HepG2 (cell line): ENCODE measurements around the gene SHC1. TPM values are rescaled to one million over a fixed set of nuclear protein-coding genes. Genes with fewer than 3 reads are reported as not detected.

Source experiments
- ASH2L ChIP-seq: fragments of 300-600, 200-600 bp; sonication (generic); IDR thresholded peaks from 2 replicates; pipeline ENCODE4 v1.7.0; 2017; ENCODE audit warnings: low read depth, mild to moderate bottlenecking, moderate library complexity, mixed read lengths, low read length; ENCODE audit not compliant: insufficient read length
- DNMT1 ChIP-seq: sonication (generic); formaldehyde crosslinking; IDR thresholded peaks from 2 replicates; pipeline ENCODE4 v1.5.1; 2020; ENCODE audit warnings: mild to moderate bottlenecking, missing genetic modification reagents
- EEA1 ChIP-seq: sonication (generic); formaldehyde crosslinking; IDR thresholded peaks from 2 replicates; pipeline ENCODE4 v1.5.1; 2020; ENCODE audit warnings: mild to moderate bottlenecking, missing genetic modification reagents, borderline replicate concordance
- GTF2F1 ChIP-seq: fragments of 150-350 bp; IDR thresholded peaks from 2 replicates; pipeline ENCODE4 v1.6.1; 2014; ENCODE audit warnings: low read length
- HNRNPLL ChIP-seq: fragments of 200-400 bp; formaldehyde crosslinking; IDR thresholded peaks from 2 replicates; pipeline ENCODE4 v1.6.1; 2017; ENCODE audit warnings: mild to moderate bottlenecking, low read depth, low read length; ENCODE audit not compliant: poor library complexity, severe bottlenecking
- KAT7 ChIP-seq: IDR thresholded peaks from 2 replicates; pipeline ENCODE4 v1.6.1; 2018; ENCODE audit warnings: borderline replicate concordance, missing compliant biosample characterization
- MIER3 ChIP-seq: IDR thresholded peaks from 2 replicates; pipeline ENCODE4 v1.6.1; 2016; ENCODE audit warnings: missing compliant biosample characterization, borderline replicate concordance
- ONECUT2 ChIP-seq: sonication (generic); formaldehyde crosslinking; IDR thresholded peaks from 2 replicates; pipeline ENCODE4 v1.4.0; 2020; ENCODE audit warnings: missing genetic modification reagents
- PHF5A ChIP-seq: IDR thresholded peaks from one replicate; pipeline ENCODE4 v1.6.1; 2018; ENCODE audit warnings: low read depth, missing genetic modification reagents; ENCODE audit not compliant: unreplicated experiment
- POLR2A ChIP-seq, 2 experiments: IDR thresholded peaks; 2 replicates each; pipeline ENCODE4 v1.6.1; 2011; ENCODE audit warnings: low read depth in 2 of 2, low read length in 2 of 2, mild to moderate bottlenecking in 1 of 2, moderate library complexity in 1 of 2; ENCODE audit not compliant: insufficient read depth in 1 of 2
- PRPF4 ChIP-seq: fragments of 200-400 bp; formaldehyde crosslinking; IDR thresholded peaks from 2 replicates; pipeline ENCODE4 v1.6.1; 2016; ENCODE audit warnings: low read length, low read depth; ENCODE audit not compliant: poor library complexity, severe bottlenecking
- SALL2 ChIP-seq: sonication (generic); formaldehyde crosslinking; IDR thresholded peaks from 2 replicates; pipeline ENCODE4 v1.8.1; 2023; ENCODE audit warnings: mild to moderate bottlenecking, missing genetic modification reagents, inconsistent platforms
- ZNF10 ChIP-seq: sonication (generic); formaldehyde crosslinking; IDR thresholded peaks from 2 replicates; pipeline ENCODE4 v1.4.0; 2020; ENCODE audit warnings: mild to moderate bottlenecking, low read depth, missing genetic modification reagents, borderline replicate concordance
- ZNF160 ChIP-seq: sonication (generic); formaldehyde crosslinking; IDR thresholded peaks from 2 replicates; pipeline ENCODE4 v1.8.0; 2022; ENCODE audit warnings: mild to moderate bottlenecking, inconsistent platforms, missing genetic modification reagents
- ZNF235 ChIP-seq: sonication (generic); formaldehyde crosslinking; IDR thresholded peaks from 2 replicates; pipeline ENCODE4 v1.8.1; 2023; ENCODE audit warnings: mild to moderate bottlenecking, missing genetic modification reagents, borderline replicate concordance
- ZNF350 ChIP-seq: sonication (generic); formaldehyde crosslinking; IDR thresholded peaks from 2 replicates; pipeline ENCODE4 v1.4.0; 2020; ENCODE audit warnings: mild to moderate bottlenecking, low read depth, missing genetic modification reagents, borderline replicate concordance
- ZNF430 ChIP-seq: sonication (generic); formaldehyde crosslinking; IDR thresholded peaks from 2 replicates; pipeline ENCODE4 v1.9.0; 2021; ENCODE audit warnings: mild to moderate bottlenecking, missing genetic modification reagents
- ZNF547 ChIP-seq: sonication (generic); formaldehyde crosslinking; IDR thresholded peaks from 2 replicates; pipeline ENCODE4 v1.5.1; 2020; ENCODE audit warnings: mild to moderate bottlenecking, missing genetic modification reagents
- ZNF563 ChIP-seq: sonication (generic); formaldehyde crosslinking; IDR thresholded peaks from 2 replicates; pipeline ENCODE4 v1.8.0; 2022; ENCODE audit warnings: mild to moderate bottlenecking, moderate library complexity, missing genetic modification reagents
- ZNF782 ChIP-seq: sonication (generic); formaldehyde crosslinking; IDR thresholded peaks from 2 replicates; pipeline ENCODE4 v1.4.0; 2020; ENCODE audit warnings: missing genetic modification reagents, mild to moderate bottlenecking, borderline replicate concordance
- polyA plus RNA-seq, 8 experiments: library from polyadenylated mRNA; depleted of rRNA in 3 of 8; stranded (reverse) in 7 of 8; unstranded in 1 of 8; fragments of >200 nt; fragmentation: Illumina TruSeq in 4 of 8; extraction: Trizol in 4 of 8; gene quantifications; 2 replicates each; pipeline versions ENCODE4 v1.2.1 to v1.2.3, GENCODE V29; 2011 to 2016; ENCODE audit warnings: low read depth in 4 of 8, missing spikeins in 1 of 8, mixed read lengths in 1 of 8; ENCODE audit not compliant: insufficient read depth in 1 of 8
- total RNA-seq, 5 experiments: library from RNA; depleted of rRNA; stranded (reverse); fragments of >200 nt; fragmentation: Illumina TruSeq; extraction: Trizol; gene quantifications; 2 replicates each; pipeline ENCODE4 v1.2.3, GENCODE V29; 2016; ENCODE audit warnings: low read depth in 1 of 5
- TF ChIP-seq, protein P1 (sequence below): sonication (generic); formaldehyde crosslinking; IDR thresholded peaks from 2 replicates; pipeline ENCODE4 v1.5.0; 2020; ENCODE audit warnings: missing genetic modification reagents, mild to moderate bottlenecking, borderline replicate concordance
- TF ChIP-seq, protein P2 (sequence below), 2 experiments: sonication (generic) in 1 of 2; formaldehyde crosslinking in 1 of 2; IDR thresholded peaks; 2 replicates each; pipeline versions ENCODE4 v1.4.0 to v1.6.1; 2018 to 2020; ENCODE audit warnings: missing genetic modification reagents in 2 of 2, borderline replicate concordance in 1 of 2, low read depth in 1 of 2, mild to moderate bottlenecking in 1 of 2, missing biosample characterization in 1 of 2
- TF ChIP-seq, protein P3 (sequence below): sonication (generic); formaldehyde crosslinking; IDR thresholded peaks from 2 replicates; pipeline ENCODE4 v1.5.1; 2020; ENCODE audit warnings: mild to moderate bottlenecking, missing genetic modification reagents, borderline replicate concordance
- TF ChIP-seq, protein P4 (sequence below): sonication (generic); formaldehyde crosslinking; IDR thresholded peaks from 2 replicates; pipeline ENCODE4 v1.8.0; 2022; ENCODE audit warnings: mild to moderate bottlenecking, missing genetic modification reagents, borderline replicate concordance
- TF ChIP-seq, protein P5 (sequence below): IDR thresholded peaks from 2 replicates; pipeline ENCODE4 v1.6.1; 2016; ENCODE audit warnings: low read depth, borderline replicate concordance

The SHC1 gene
- total and polyA plus RNA-seq, 2 of the 13 experiments (the other 11 are each of a cell fraction or from before 2014, with no cell fraction given), result 52.0 to 137 TPM

DNA sequence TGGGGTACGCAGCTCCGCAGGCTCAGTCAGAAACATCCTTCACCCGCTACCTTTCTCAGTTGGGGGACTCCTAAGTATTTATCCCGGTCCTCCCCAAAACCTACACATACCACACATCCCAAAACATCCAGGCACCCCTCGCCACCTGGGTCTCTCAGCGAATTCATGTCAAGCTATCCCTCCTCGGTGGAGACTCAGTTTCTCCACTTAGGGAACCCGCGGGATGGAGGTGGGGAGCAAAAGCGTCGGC is 30.8 kb upstream of the SHC1 start (continued):
- TF ChIP-seq MIER3 (CRISPR knock-in tag) (no peak), ZNF160 (CRISPR knock-in tag) (no peak), ZNF547 (CRISPR knock-in tag) (no peak), ZNF563 (CRISPR knock-in tag) (no peak), ONECUT2 (CRISPR knock-in tag) (no peak), ASH2L (peak; percentile 52), ZNF782 (no peak), ZNF10 (CRISPR knock-in tag) (no peak), POLR2A (IDR thresholded peaks at IDR 0.05; ENCODE audit: insufficient read depth in 1 of 2, low read depth in 2 of 2, low read length in 2 of 2) (0 out of 4 replicates have a peak, but pooled peaks of 1 of the 2 experiments have one; percentile 4), DNMT1 (CRISPR knock-in tag) (no peak), SALL2 (CRISPR knock-in tag) (no peak), ZNF430 (CRISPR knock-in tag) (0 out of 2 replicates have a peak, but pooled peaks have one; percentile 2), PHF5A (CRISPR knock-in tag) (no peak), KAT7 (CRISPR knock-in tag) (no peak; the same call in 1 of the 2 replicates), ZNF235 (no peak), GTF2F1 (no peak), ZNF350 (no peak), HNRNPLL (no peak), PRPF4 (no peak), EEA1 (CRISPR knock-in tag) (no peak)
- TF ChIP-seq, protein P1, sequence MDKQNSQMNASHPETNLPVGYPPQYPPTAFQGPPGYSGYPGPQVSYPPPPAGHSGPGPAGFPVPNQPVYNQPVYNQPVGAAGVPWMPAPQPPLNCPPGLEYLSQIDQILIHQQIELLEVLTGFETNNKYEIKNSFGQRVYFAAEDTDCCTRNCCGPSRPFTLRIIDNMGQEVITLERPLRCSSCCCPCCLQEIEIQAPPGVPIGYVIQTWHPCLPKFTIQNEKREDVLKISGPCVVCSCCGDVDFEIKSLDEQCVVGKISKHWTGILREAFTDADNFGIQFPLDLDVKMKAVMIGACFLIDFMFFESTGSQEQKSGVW (CRISPR knock-in tag), result no peak
- TF ChIP-seq, protein P2, sequence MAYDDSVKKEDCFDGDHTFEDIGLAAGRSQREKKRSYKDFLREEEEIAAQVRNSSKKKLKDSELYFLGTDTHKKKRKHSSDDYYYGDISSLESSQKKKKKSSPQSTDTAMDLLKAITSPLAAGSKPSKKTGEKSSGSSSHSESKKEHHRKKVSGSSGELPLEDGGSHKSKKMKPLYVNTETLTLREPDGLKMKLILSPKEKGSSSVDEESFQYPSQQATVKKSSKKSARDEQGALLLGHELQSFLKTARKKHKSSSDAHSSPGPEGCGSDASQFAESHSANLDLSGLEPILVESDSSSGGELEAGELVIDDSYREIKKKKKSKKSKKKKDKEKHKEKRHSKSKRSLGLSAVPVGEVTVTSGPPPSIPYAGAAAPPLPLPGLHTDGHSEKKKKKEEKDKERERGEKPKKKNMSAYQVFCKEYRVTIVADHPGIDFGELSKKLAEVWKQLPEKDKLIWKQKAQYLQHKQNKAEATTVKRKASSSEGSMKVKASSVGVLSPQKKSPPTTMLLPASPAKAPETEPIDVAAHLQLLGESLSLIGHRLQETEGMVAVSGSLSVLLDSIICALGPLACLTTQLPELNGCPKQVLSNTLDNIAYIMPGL (CRISPR knock-in tag; IDR thresholded peaks at IDR 0.05; ENCODE audit: borderline replicate concordance in 1 of 2, low read depth in 1 of 2), result peak in 1 of 2 experiments; percentile 3; a peak in 1 of 4 replicates
- TF ChIP-seq, protein P3, sequence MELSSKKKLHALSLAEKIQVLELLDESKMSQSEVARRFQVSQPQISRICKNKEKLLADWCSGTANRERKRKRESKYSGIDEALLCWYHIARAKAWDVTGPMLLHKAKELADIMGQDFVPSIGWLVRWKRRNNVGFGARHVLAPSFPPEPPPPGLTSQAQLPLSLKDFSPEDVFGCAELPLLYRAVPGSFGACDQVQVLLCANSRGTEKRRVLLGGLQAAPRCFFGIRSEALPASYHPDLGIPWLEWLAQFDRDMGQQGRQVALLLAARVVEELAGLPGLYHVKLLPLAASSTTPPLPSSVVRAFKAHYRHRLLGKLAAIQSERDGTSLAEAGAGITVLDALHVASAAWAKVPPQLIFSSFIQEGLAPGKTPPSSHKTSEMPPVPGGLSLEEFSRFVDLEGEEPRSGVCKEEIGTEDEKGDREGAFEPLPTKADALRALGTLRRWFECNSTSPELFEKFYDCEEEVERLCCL (CRISPR knock-in tag), result no peak
- TF ChIP-seq, protein P4, sequence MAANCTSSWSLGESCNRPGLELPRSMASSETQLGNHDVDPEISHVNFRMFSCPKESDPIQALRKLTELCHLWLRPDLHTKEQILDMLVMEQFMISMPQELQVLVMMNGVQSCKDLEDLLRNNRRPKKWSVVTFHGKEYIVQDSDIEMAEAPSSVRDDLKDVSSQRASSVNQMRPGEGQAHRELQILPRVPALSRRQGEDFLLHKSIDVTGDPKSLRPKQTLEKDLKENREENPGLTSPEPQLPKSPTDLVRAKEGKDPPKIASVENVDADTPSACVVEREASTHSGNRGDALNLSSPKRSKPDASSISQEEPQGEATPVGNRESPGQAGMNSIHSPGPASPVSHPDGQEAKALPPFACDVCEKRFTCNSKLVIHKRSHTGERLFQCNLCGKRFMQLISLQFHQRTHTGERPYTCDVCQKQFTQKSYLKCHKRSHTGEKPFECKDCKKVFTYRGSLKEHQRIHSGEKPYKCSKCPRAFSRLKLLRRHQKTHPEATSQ (CRISPR knock-in tag), result no peak
- TF ChIP-seq, protein P5, sequence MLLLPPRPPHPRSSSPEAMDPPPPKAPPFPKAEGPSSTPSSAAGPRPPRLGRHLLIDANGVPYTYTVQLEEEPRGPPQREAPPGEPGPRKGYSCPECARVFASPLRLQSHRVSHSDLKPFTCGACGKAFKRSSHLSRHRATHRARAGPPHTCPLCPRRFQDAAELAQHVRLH (CRISPR knock-in tag), result no peak
